ENCODE measurements around the gene ASRGL1.

DNA sequence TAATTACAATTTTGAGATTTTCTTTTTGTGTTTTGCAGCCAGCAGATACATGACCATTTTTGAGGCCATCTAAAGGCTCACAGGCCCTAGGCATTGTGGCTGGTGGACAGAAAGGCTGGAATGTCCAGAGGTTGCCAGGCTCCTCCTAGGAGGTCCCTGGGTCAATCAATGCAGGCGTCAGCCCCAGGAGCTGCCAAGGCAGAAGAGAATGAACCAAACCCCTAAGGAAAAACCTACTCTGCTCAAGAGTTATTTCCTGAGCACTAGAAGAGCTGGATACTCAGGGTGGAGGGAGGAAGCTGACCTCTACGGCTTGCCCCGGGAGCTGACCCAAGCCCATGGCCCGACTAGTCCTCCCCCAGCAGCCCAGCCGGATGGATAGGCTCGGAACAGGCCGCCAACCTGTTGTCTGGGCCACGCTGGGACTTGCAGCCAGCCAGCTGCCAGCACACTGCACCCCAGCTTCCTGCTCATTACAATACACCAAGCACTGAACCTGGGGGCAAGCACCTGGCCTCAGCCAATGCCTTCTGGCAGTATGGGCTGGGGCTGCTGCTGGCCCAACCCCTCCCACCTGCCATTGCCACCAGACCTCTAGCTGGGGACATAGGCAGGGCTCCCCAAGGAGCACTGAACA is 75.9 kb downstream of the ASRGL1 start:
- TF ChIP-seq, protein P1, sequence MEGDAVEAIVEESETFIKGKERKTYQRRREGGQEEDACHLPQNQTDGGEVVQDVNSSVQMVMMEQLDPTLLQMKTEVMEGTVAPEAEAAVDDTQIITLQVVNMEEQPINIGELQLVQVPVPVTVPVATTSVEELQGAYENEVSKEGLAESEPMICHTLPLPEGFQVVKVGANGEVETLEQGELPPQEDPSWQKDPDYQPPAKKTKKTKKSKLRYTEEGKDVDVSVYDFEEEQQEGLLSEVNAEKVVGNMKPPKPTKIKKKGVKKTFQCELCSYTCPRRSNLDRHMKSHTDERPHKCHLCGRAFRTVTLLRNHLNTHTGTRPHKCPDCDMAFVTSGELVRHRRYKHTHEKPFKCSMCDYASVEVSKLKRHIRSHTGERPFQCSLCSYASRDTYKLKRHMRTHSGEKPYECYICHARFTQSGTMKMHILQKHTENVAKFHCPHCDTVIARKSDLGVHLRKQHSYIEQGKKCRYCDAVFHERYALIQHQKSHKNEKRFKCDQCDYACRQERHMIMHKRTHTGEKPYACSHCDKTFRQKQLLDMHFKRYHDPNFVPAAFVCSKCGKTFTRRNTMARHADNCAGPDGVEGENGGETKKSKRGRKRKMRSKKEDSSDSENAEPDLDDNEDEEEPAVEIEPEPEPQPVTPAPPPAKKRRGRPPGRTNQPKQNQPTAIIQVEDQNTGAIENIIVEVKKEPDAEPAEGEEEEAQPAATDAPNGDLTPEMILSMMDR (IDR thresholded peaks at IDR 0.05), result no peak
- no peak for TF ChIP-seq RCOR1 (IDR thresholded peaks at IDR 0.05; ENCODE audit: low read length)
- TF ChIP-seq CHD2 (IDR thresholded peaks at IDR 0.05; ENCODE audit: low read length, partially characterized antibody), result no peak
- TF ChIP-seq RFX5 (IDR thresholded peaks at IDR 0.05; ENCODE audit: low read length), result no peak
- TF ChIP-seq YY1 (IDR thresholded peaks at IDR 0.05; ENCODE audit: low read depth), result no peak
- TF ChIP-seq GABPA (IDR thresholded peaks at IDR 0.05; ENCODE audit: low read depth), result no peak
- TF ChIP-seq, protein P2, sequence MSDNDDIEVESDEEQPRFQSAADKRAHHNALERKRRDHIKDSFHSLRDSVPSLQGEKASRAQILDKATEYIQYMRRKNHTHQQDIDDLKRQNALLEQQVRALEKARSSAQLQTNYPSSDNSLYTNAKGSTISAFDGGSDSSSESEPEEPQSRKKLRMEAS (IDR thresholded peaks at IDR 0.05; ENCODE audit: low read depth), result no peak
- TF ChIP-seq RAD21 (IDR thresholded peaks at IDR 0.05; ENCODE audit: low read length), result no peak
- TF ChIP-seq POLR2AphosphoS5 (IDR thresholded peaks at IDR 0.05; ENCODE audit: low read depth, low read length), result no peak
- TF ChIP-seq EP300 (IDR thresholded peaks at IDR 0.05; ENCODE audit: borderline replicate concordance in 1 of 2, low read depth in 1 of 2, low read length in 1 of 2), result no peak
- TF ChIP-seq MXI1 (IDR thresholded peaks at IDR 0.05; ENCODE audit: low read depth, low read length), result no peak
